ENCODE results near the gene NQO1. TPM values are rescaled to one million over a fixed set of nuclear protein-coding genes. Genes with fewer than 3 reads are reported as not detected.

Gene NQO1
- total and polyA plus RNA-seq, 9 of the 15 experiments (the other 6 are each of a cell fraction or from before 2014, with no cell fraction given) = 96.7 to 198 (median 122) TPM

DNA sequence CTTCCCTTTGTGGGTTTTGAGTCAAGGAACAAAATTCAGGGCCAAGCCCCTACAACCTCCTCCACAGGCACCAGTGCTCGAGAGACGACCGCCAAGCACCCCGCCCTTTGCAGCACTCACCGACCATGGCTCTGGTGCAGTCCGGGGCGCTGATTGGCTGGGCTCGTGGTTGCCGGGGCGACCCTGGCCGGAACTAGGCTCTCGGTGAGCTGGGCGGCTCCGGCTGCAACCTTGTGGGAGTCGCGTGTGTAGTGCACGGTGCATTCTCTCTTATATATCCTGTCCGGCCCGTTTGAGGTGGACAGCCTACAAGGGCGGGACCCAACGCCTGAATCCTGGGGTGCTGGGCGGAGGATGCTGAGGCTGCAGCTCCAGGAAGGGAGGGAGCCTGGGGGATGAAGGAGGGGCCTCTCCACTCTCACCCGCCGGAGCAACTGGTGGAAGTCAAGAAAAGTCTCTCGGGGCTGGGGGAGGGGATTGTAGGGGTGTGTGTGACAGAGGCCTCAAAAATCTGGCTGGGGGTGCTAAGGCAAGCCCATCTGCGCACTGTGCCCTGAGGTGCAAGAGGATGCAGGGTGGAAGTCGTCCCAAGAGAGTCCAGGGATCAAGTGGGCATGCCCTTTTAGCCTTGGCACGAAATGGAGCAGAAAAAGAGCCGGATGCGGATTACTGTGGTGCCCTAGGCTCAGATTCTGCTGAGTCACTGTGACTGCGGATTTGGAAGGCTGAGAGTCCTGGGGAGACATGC is at the start of gene NQO1 (continued):
- TF ChIP-seq ZKSCAN1 (IDR thresholded peaks at IDR 0.05; ENCODE audit: low read depth, low read length) (no peak), PTBP1 (IDR thresholded peaks at IDR 0.05; ENCODE audit: low read depth, low read length) (no peak), PHF20 (IDR thresholded peaks at IDR 0.05; ENCODE audit: partially characterized antibody) (no peak), ZNF583 (CRISPR knock-in tag; IDR thresholded peaks at IDR 0.05) (no peak), MTF1 (CRISPR knock-in tag; IDR thresholded peaks at IDR 0.05; ENCODE audit: borderline replicate concordance) (no peak), MIER1 (IDR thresholded peaks at IDR 0.05; ENCODE audit: low read depth) (no peak), PCBP2 (IDR thresholded peaks at IDR 0.05; ENCODE audit: low read depth, low read length, poor library complexity, severe bottlenecking) (no peak), FOXK2 (conservative IDR thresholded peaks at IDR 0.05 in 1 of 2, IDR thresholded peaks at IDR 0.05 in 1 of 2; ENCODE audit: low read depth in 2 of 2) (no peak; a peak in 1 of 4 replicates), ZNF830 (CRISPR knock-in tag; IDR thresholded peaks at IDR 0.05) (no peak), COPS2 (conservative IDR thresholded peaks at IDR 0.05) (no peak), NR1H2 (CRISPR knock-in tag; IDR thresholded peaks at IDR 0.05) (0 out of 2 replicates have a peak, but pooled peaks have one; percentile 17), CREB1 (IDR thresholded peaks at IDR 0.05) (peak; percentile 49; the same call in 1 of the 2 replicates), CREB1 (CRISPR knock-in tag; IDR thresholded peaks at IDR 0.05) (peak; percentile 56; the same call in 1 of the 2 replicates), BRF1 (IDR thresholded peaks at IDR 0.05; ENCODE audit: borderline replicate concordance, extremely low read depth, insufficient read length) (no peak)
- TF ChIP-seq, protein P1, sequence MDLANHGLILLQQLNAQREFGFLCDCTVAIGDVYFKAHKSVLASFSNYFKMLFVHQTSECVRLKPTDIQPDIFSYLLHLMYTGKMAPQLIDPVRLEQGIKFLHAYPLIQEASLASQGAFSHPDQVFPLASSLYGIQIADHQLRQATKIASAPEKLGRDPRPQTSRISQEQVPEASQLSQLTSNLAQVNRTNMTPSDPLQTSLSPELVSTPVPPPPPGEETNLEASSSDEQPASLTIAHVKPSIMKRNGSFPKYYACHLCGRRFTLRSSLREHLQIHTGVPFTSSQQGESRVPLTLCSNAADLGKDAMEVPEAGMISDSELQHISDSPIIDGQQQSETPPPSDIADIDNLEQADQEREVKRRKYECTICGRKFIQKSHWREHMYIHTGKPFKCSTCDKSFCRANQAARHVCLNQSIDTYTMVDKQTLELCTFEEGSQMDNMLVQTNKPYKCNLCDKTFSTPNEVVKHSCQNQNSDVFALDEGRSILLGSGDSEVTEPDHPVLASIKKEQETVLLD (IDR thresholded peaks at IDR 0.05) = no peak; the same call in none of the 2 replicates
- TF ChIP-seq, protein P2, sequence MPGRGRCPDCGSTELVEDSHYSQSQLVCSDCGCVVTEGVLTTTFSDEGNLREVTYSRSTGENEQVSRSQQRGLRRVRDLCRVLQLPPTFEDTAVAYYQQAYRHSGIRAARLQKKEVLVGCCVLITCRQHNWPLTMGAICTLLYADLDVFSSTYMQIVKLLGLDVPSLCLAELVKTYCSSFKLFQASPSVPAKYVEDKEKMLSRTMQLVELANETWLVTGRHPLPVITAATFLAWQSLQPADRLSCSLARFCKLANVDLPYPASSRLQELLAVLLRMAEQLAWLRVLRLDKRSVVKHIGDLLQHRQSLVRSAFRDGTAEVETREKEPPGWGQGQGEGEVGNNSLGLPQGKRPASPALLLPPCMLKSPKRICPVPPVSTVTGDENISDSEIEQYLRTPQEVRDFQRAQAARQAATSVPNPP (IDR thresholded peaks at IDR 0.05; ENCODE audit: borderline replicate concordance, insufficient read depth, insufficient read length) = no peak
- TF ChIP-seq, protein P3, sequence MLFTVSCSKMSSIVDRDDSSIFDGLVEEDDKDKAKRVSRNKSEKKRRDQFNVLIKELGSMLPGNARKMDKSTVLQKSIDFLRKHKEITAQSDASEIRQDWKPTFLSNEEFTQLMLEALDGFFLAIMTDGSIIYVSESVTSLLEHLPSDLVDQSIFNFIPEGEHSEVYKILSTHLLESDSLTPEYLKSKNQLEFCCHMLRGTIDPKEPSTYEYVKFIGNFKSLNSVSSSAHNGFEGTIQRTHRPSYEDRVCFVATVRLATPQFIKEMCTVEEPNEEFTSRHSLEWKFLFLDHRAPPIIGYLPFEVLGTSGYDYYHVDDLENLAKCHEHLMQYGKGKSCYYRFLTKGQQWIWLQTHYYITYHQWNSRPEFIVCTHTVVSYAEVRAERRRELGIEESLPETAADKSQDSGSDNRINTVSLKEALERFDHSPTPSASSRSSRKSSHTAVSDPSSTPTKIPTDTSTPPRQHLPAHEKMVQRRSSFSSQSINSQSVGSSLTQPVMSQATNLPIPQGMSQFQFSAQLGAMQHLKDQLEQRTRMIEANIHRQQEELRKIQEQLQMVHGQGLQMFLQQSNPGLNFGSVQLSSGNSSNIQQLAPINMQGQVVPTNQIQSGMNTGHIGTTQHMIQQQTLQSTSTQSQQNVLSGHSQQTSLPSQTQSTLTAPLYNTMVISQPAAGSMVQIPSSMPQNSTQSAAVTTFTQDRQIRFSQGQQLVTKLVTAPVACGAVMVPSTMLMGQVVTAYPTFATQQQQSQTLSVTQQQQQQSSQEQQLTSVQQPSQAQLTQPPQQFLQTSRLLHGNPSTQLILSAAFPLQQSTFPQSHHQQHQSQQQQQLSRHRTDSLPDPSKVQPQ (CRISPR knock-in tag; IDR thresholded peaks at IDR 0.05; ENCODE audit: borderline replicate concordance) = no peak
- TF ChIP-seq, protein P4, sequence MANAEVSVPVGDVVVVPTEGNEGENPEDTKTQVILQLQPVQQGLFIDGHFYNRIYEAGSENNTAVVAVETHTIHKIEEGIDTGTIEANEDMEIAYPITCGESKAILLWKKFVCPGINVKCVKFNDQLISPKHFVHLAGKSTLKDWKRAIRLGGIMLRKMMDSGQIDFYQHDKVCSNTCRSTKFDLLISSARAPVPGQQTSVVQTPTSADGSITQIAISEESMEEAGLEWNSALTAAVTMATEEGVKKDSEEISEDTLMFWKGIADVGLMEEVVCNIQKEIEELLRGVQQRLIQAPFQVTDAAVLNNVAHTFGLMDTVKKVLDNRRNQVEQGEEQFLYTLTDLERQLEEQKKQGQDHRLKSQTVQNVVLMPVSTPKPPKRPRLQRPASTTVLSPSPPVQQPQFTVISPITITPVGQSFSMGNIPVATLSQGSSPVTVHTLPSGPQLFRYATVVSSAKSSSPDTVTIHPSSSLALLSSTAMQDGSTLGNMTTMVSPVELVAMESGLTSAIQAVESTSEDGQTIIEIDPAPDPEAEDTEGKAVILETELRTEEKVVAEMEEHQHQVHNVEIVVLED (CRISPR knock-in tag; IDR thresholded peaks at IDR 0.05) = no peak

All from K562 (cell line).